GM10847 (cell line): Measurements from ENCODE around the gene TCEAL2.
"Not testable (repeated sequence)": the region's sequence is repeated elsewhere in the genome, so short reads cannot be mapped to it uniquely, and the experiment has no call there.

Experiments used
- POLR2A ChIP-seq: IDR thresholded peaks from 2 replicates; pipeline ENCODE4 v1.6.1; 2011; ENCODE audit not compliant: insufficient read length; ENCODE audit errors: extremely low read depth

Gene TCEAL2

GRCh38 chrX:102125436-102125835, at the start of gene TCEAL2:
Gene TCEAL2 (plus strand): TSS chrX:102125679. CDS start chrX:102126831, 1,152 bp downstream.
- TF ChIP-seq POLR2A, result not testable (repeated sequence)

GRCh38 chrX:102077426-102077825, 48.1 kb upstream of the TCEAL2 start:
- no peak for TF ChIP-seq POLR2A

- TF ChIP-seq POLR2A, result no peak
Observed at GRCh38 chrX:102085706-102086105, 39.8 kb upstream of the TCEAL2 start.

- no peak for TF ChIP-seq POLR2A
Observed at GRCh38 chrX:102113367-102113766, 12.1 kb upstream of the TCEAL2 start.

GRCh38 chrX:102115748-102116147, 9.7 kb upstream of the TCEAL2 start:
- no peak for TF ChIP-seq POLR2A

GRCh38 chrX:102126863-102127262, 1.4 kb downstream of the TCEAL2 start:
- no peak for TF ChIP-seq POLR2A

GRCh38 chrX:102129473-102129872, 4.0 kb downstream of the TCEAL2 start:
- TF ChIP-seq POLR2A, result no peak

- no peak for TF ChIP-seq POLR2A
Observed at GRCh38 chrX:102138064-102138463, 12.6 kb downstream of the TCEAL2 start.

- not testable (repeated sequence) for TF ChIP-seq POLR2A
Observed at GRCh38 chrX:102142274-102142673, 16.8 kb downstream of the TCEAL2 start, which contains the start of gene TCEAL6. Gene TCEAL6 (minus strand): TSS chrX:102142481.

- TF ChIP-seq POLR2A, result no peak
Observed at GRCh38 chrX:102154218-102154860, 28.9 kb downstream of the TCEAL2 start.

GRCh38 chrX:102154900-102155805, 29.7 kb downstream of the TCEAL2 start:
- TF ChIP-seq POLR2A, result no peak

GRCh38 chrX:102155806-102156179, 30.3 kb downstream of the TCEAL2 start, which contains the start of gene BEX5:
Gene BEX5 (minus strand): TSS chrX:102155977. CDS start chrX:102154265, 1,712 bp downstream.
- no peak for TF ChIP-seq POLR2A
